Peyer's patch (tissue), 4 donors: ENCODE results near the gene OXT. TPM values are rescaled to one million over a fixed set of nuclear protein-coding genes. Genes with fewer than 3 reads are reported as not detected.
A peak's percentile ranks its signal among the peaks of the same experiment; 100 is the strongest.
"Not testable (repeated sequence)": the region's sequence is repeated elsewhere in the genome, so short reads cannot be mapped to it uniquely, and the experiment has no call there.

ENCODE experiments used
- DNase-seq, 3 donors: peaks; one replicate each; pipeline ENCODE4 v3.0.0-alpha.2; 2017 to 2019
- H3K27ac ChIP-seq, 4 donors: fragments of 200-600 bp; sonication (generic); one replicate each; pipeline ENCODE4 v1.5.1; 2016 to 2019
- H3K27me3 ChIP-seq, 2 donors: fragments of 200-600 bp; sonication (generic); one replicate each; pipeline ENCODE4 v1.5.1; 2019
- H3K36me3 ChIP-seq, 3 donors: fragments of 200-600 bp; sonication (generic); one replicate each; pipeline ENCODE4 v1.5.1; 2016 to 2019
- H3K4me1 ChIP-seq, 4 donors: fragments of 200-600 bp; sonication (generic); one replicate each; pipeline ENCODE4 v1.5.1; 2016 to 2019
- H3K4me3 ChIP-seq, 4 donors: fragments of 200-600 bp; sonication (generic); 1 replicate in 3 of 4; 2 replicates in 1 of 4; pipeline ENCODE4 v1.5.1; 2016 to 2019; ENCODE audit warnings: mild to moderate bottlenecking in 1 of 4
- H3K9me3 ChIP-seq, 4 donors: fragments of 200-600 bp; sonication (generic); one replicate each; pipeline ENCODE4 v1.5.1; 2016 to 2019; ENCODE audit warnings: mild to moderate bottlenecking in 1 of 4
- CTCF ChIP-seq, 6 experiments: fragments of 450-650 bp in 4 of 6; fragments of 200-600 bp in 2 of 6; sonication (generic) in 1 of 6; IDR thresholded peaks; one replicate each; pipeline ENCODE4 v1.5.1; 2017 to 2019; ENCODE audit warnings: antibody characterized with exemption in 6 of 6, mild to moderate bottlenecking in 3 of 6, moderate library complexity in 1 of 6
- POLR2A ChIP-seq, 2 donors: fragments of 450-650 bp; IDR thresholded peaks; one replicate each; pipeline ENCODE4 v1.5.1; 2017; ENCODE audit warnings: antibody characterized with exemption in 2 of 2, mild to moderate bottlenecking in 2 of 2, moderate library complexity in 2 of 2
- total RNA-seq, 4 donors: library from RNA; depleted of rRNA; stranded (reverse); fragments of >200 nt; gene quantifications; one replicate each; pipeline ENCODE4 v1.1.0, GENCODE V29; 2016

The OXT gene
- total RNA-seq, result 1 to 10 TPM in 1 of 4 donors, not detected in 3; 9.3 TPM

- Histone ChIP-seq H3K9me3 (no peaks in the 10 kb centered on the region), H3K27me3 (peaks cover 0 to 7% of the 10 kb centered on the region in 2 donors), H3K4me3 (peak within 1 kb of the TSS; percentile 47 to 75 (median 69)), H3K4me1 (peaks cover 0 to 15% (median 2%) of the 10 kb centered on the region in 4 donors), H3K27ac (peak within 1 kb of the TSS in 1 of 4 donors; percentile 63), H3K36me3 (no peaks in the 10 kb centered on the region)
- peak; percentile 58 to 80 (median 69) for DNase-seq
- TF ChIP-seq CTCF (IDR thresholded peaks at IDR 0.05) (no peak), POLR2A (IDR thresholded peaks at IDR 0.05) (no peak)
These were observed at the start of gene OXT for GRCh38 chr20:3071610-3072529. Gene OXT, plus strand, starts transcription at chr20:3071620. Its CDS starts 36 bp downstream, at chr20:3071656.

GRCh38 chr20:3021777-3022176 is 49.6 kb upstream of the OXT start:
- peaks cover 0 to 69% (median 0%) of the 10 kb centered on the region in 3 donors for H3K36me3 ChIP-seq
- TF ChIP-seq CTCF (IDR thresholded peaks at IDR 0.05), result no peak
- TF ChIP-seq POLR2A (IDR thresholded peaks at IDR 0.05), result no peak

GRCh38 chr20:3022559-3023490 is 48.6 kb upstream of the OXT start:
- H3K9me3 ChIP-seq, H3K27ac ChIP-seq, DNase-seq, H3K4me3 ChIP-seq, H3K27me3 ChIP-seq, H3K4me1 ChIP-seq: not testable (repeated sequence)
- H3K36me3 ChIP-seq, result peaks cover 0 to 73% (median 0%) of the 10 kb centered on the region in 3 donors

More at GRCh38 chr20:3021777-3022176, 49.6 kb upstream of the OXT start:
- H3K27me3 ChIP-seq, result no peaks in the 10 kb centered on the region
- no peaks in the 10 kb centered on the region for H3K9me3 ChIP-seq
- no peak for DNase-seq
- H3K4me3 ChIP-seq, result no peak overlapping the region
- H3K4me1 ChIP-seq, result no peaks in the 10 kb centered on the region
- no peak overlapping the region for H3K27ac ChIP-seq

- Histone ChIP-seq H3K36me3 (peaks cover 0 to 79% (median 0%) of the 10 kb centered on the region in 3 donors), H3K27me3 (no peaks in the 10 kb centered on the region)
- TF ChIP-seq CTCF (IDR thresholded peaks at IDR 0.05) (no peak), POLR2A (IDR thresholded peaks at IDR 0.05) (no peak)
These were observed 43.4 kb upstream of the OXT start for GRCh38 chr20:3027987-3028386.

GRCh38 chr20:3031524-3032147 is 39.8 kb upstream of the OXT start:
- TF ChIP-seq CTCF (IDR thresholded peaks at IDR 0.05) (no peak), POLR2A (IDR thresholded peaks at IDR 0.05) (no peak)
- no peaks in the 10 kb centered on the region for H3K27me3 ChIP-seq
- no peaks in the 10 kb centered on the region for H3K4me1 ChIP-seq
- H3K9me3 ChIP-seq, result no peaks in the 10 kb centered on the region
- peaks cover 0 to 64% (median 0%) of the 10 kb centered on the region in 3 donors for H3K36me3 ChIP-seq
- no peak for DNase-seq
- no peak overlapping the region for H3K4me3 ChIP-seq
- H3K27ac ChIP-seq, result no peak overlapping the region

More at GRCh38 chr20:3027987-3028386, 43.4 kb upstream of the OXT start:
- no peak for DNase-seq
- no peak overlapping the region for H3K4me3 ChIP-seq
- no peak overlapping the region for H3K27ac ChIP-seq
- H3K9me3 ChIP-seq, result no peaks in the 10 kb centered on the region
- no peaks in the 10 kb centered on the region for H3K4me1 ChIP-seq
